K562 (cell line): Measurements from ENCODE around the gene TXN2. TPM values are rescaled to one million over a fixed set of nuclear protein-coding genes. Genes with fewer than 3 reads are reported as not detected.

Experiments
- CC2D1A ChIP-seq: fragments of 450-650 bp; IDR thresholded peaks from 2 replicates; pipeline ENCODE4 v1.6.1; 2017; ENCODE audit warnings: mild to moderate bottlenecking
- E2F6 ChIP-seq, 2 experiments: IDR thresholded peaks; 2 replicates each; pipeline ENCODE4 v1.6.1; 2011; ENCODE audit warnings: borderline replicate concordance in 1 of 2, control low read depth in 1 of 2, low read depth in 1 of 2, low read length in 1 of 2, mild to moderate bottlenecking in 1 of 2, mixed read lengths in 1 of 2, moderate library complexity in 1 of 2; ENCODE audit not compliant: insufficient read depth in 1 of 2, insufficient read length in 1 of 2, poor library complexity in 1 of 2, severe bottlenecking in 1 of 2; ENCODE audit errors: extremely low read depth in 1 of 2
- HMGN3 ChIP-seq: IDR thresholded peaks from 2 replicates; pipeline ENCODE4 v1.6.1; 2011; ENCODE audit warnings: borderline replicate concordance, low read depth, mild to moderate bottlenecking, mixed read lengths, low read length; ENCODE audit not compliant: insufficient read length; ENCODE audit errors: extremely low read depth
- KAT2B ChIP-seq: IDR thresholded peaks from one replicate; pipeline ENCODE4 v1.6.1; 2012; ENCODE audit warnings: low read depth, mild to moderate bottlenecking, control low read depth, inconsistent platforms, low read length, moderate library complexity
- KDM4B ChIP-seq, 2 experiments: fragments of 450-650 bp in 1 of 2; sonication (generic) in 1 of 2; IDR thresholded peaks; 2 replicates each; pipeline ENCODE4 v1.6.1; 2016 to 2017; ENCODE audit warnings: borderline replicate concordance in 2 of 2, antibody characterized with exemption in 1 of 2, low read depth in 1 of 2, mild to moderate bottlenecking in 1 of 2
- NR2C1 ChIP-seq, 2 experiments: fragments of 450-650 bp; IDR thresholded peaks; 2 replicates each; pipeline ENCODE4 v1.6.1; 2017; ENCODE audit warnings: mild to moderate bottlenecking in 2 of 2, antibody characterized with exemption in 1 of 2, inconsistent platforms in 1 of 2, missing compliant biosample characterization in 1 of 2, missing genetic modification characterization in 1 of 2
- RB1 ChIP-seq: fragments of 450-650 bp; IDR thresholded peaks from 2 replicates; pipeline ENCODE4 v1.6.1; 2017; ENCODE audit warnings: low read depth, mild to moderate bottlenecking
- RHOXF2B ChIP-seq: fragments of 250-450 bp; sonication (Bioruptor Pico); conservative IDR thresholded peaks from 2 replicates; pipeline ENCODE4 v1.5.1; 2021
- SAFB ChIP-seq: fragments of 200-400 bp; formaldehyde crosslinking; IDR thresholded peaks from 2 replicates; pipeline ENCODE4 v1.6.1; 2017; ENCODE audit warnings: low read depth, low read length, borderline replicate concordance
- SIN3A ChIP-seq, 2 experiments: fragments of 150-350 bp in 1 of 2; IDR thresholded peaks; 2 replicates each; pipeline ENCODE4 v1.6.1; 2011 to 2016; ENCODE audit warnings: borderline replicate concordance in 2 of 2, low read depth in 2 of 2, low read length in 2 of 2, mild to moderate bottlenecking in 2 of 2, moderate library complexity in 2 of 2; ENCODE audit not compliant: control insufficient read depth in 1 of 2
- SIN3B ChIP-seq: fragments of 450-650 bp; IDR thresholded peaks from 2 replicates; pipeline ENCODE4 v1.6.1; 2017; ENCODE audit warnings: low read depth, mild to moderate bottlenecking, moderate library complexity
- TFAM ChIP-seq: fragments of 250-450 bp; sonication (Bioruptor Pico); conservative IDR thresholded peaks from 2 replicates; pipeline ENCODE4 v1.5.0; 2021; ENCODE audit warnings: mild to moderate bottlenecking, moderate library complexity
- ZBTB40 ChIP-seq, 2 experiments: fragments of 450-650 bp in 1 of 2; sonication (generic) in 1 of 2; formaldehyde crosslinking in 1 of 2; IDR thresholded peaks; 2 replicates each; pipeline versions ENCODE4 v1.7.1 to v1.9.0; 2016 to 2022; ENCODE audit warnings: inconsistent platforms in 1 of 2, mild to moderate bottlenecking in 1 of 2, missing genetic modification reagents in 1 of 2
- ZKSCAN1 ChIP-seq: fragments of 150-350 bp; IDR thresholded peaks from 2 replicates; pipeline ENCODE4 v1.6.1; 2016; ENCODE audit warnings: low read depth, low read length
- ZNF384 ChIP-seq: IDR thresholded peaks from 2 replicates; pipeline ENCODE4 v1.6.1; 2012; ENCODE audit warnings: low read depth, low read length, improper control_type of control experiment
- polyA plus RNA-seq, 8 experiments: library from polyadenylated mRNA; depleted of rRNA in 4 of 8; stranded (reverse) in 5 of 8; unstranded in 3 of 8; fragments of >200 nt; fragmentation: Nextera tagmentation in 2 of 8; fragmentation: Illumina TruSeq in 1 of 8; extraction: Ambion mirVana in 2 of 8; extraction: Trizol in 1 of 8; gene quantifications; 2 replicates each; pipeline versions ENCODE4 v1.2.1 to v1.2.3, GENCODE V29; 2011 to 2014; ENCODE audit warnings: inconsistent platforms in 1 of 8, missing spikeins in 1 of 8
- total RNA-seq, 7 experiments: library from RNA; depleted of rRNA in 6 of 7; stranded (reverse); fragments of >200 nt in 6 of 7; fragmentation: Illumina TruSeq in 2 of 7; extraction: Trizol in 2 of 7; gene quantifications; 2 replicates each; pipeline versions ENCODE4 v1.2.1 to v1.2.3, GENCODE V29; 2011 to 2021; ENCODE audit warnings: low replicate concordance in 1 of 7

TXN2 gene
- total and polyA plus RNA-seq, 9 of the 15 experiments (the other 6 are each of a cell fraction or from before 2014, with no cell fraction given) = 48.5 to 399 (median 118) TPM

GRCh38 chr22:36481393-36482168, at the start of gene TXN2 (continued):
- TF ChIP-seq ZBTB40 (IDR thresholded peaks at IDR 0.05) (peak; percentile 97), ZBTB40 (CRISPR knock-in tag; IDR thresholded peaks at IDR 0.05) (no peak), ZNF384 (peak; percentile 89), SAFB (no peak), ZKSCAN1 (0 out of 2 replicates have a peak, but pooled peaks have one; percentile 13), RHOXF2B (no peak), KDM4B (IDR thresholded peaks at IDR 0.05; ENCODE audit: borderline replicate concordance in 2 of 2, low read depth in 1 of 2) (peak in 1 of 2 experiments; percentile 97; a peak in 2 of 4 replicates), RB1 (0 out of 2 replicates have a peak, but pooled peaks have one; percentile 13), NR2C1 (IDR thresholded peaks at IDR 0.05) (peak; percentile 12; the same call in 1 of the 2 replicates), NR2C1 (tag; IDR thresholded peaks at IDR 0.05) (no peak), TFAM (CRISPR knock-in tag) (no peak), SIN3A (IDR thresholded peaks at IDR 0.05; ENCODE audit: borderline replicate concordance in 2 of 2, control insufficient read depth in 1 of 2, low read depth in 2 of 2, low read length in 2 of 2) (peak; percentile 21 to 30; a peak in 1 of 4 replicates), SIN3B (peak; percentile 93), KAT2B (no peak), CC2D1A (no peak; the same call in 1 of the 2 replicates), HMGN3 (peak; percentile 33), E2F6 (IDR thresholded peaks at IDR 0.05; ENCODE audit: borderline replicate concordance in 1 of 2, extremely low read depth in 1 of 2, insufficient read depth in 1 of 2, insufficient read length in 1 of 2, low read depth in 1 of 2, low read length in 1 of 2, poor library complexity in 1 of 2, severe bottlenecking in 1 of 2) (peak in 1 of 2 experiments; percentile 51)
